Left ventricle myocardium inferior (tissue), 1 donor: ENCODE results near the gene ZBTB48. TPM values are rescaled to one million over a fixed set of nuclear protein-coding genes. Genes with fewer than 3 reads are reported as not detected.

Source experiments
- DNase-seq: peaks from one replicate; pipeline ENCODE4 v3.0.0-alpha.2; 2020
- H3K27ac ChIP-seq: fragments of 200-600 bp; replicated peaks from 2 replicates; pipeline ENCODE4 v1.8.0; 2021
- H3K27me3 ChIP-seq: fragments of 200-600 bp; 2 replicates; pipeline ENCODE4 v1.8.0; 2021; ENCODE audit warnings: low read depth
- H3K36me3 ChIP-seq: fragments of 200-600 bp; 2 replicates; pipeline ENCODE4 v1.8.0; 2021
- H3K4me1 ChIP-seq: fragments of 200-600 bp; 2 replicates; pipeline ENCODE4 v1.8.0; 2021
- H3K4me3 ChIP-seq: fragments of 200-600 bp; 2 replicates; pipeline ENCODE4 v1.8.0; 2021; ENCODE audit warnings: mild to moderate bottlenecking, moderate library complexity
- H3K9me3 ChIP-seq: fragments of 200-600 bp; replicated peaks from 2 replicates; pipeline ENCODE4 v1.8.0; 2021
- CTCF ChIP-seq: fragments of 200-600 bp; IDR thresholded peaks from 2 replicates; pipeline ENCODE4 v1.8.0; 2021; ENCODE audit warnings: antibody characterized with exemption, mild to moderate bottlenecking, borderline replicate concordance
- intact Hi-C: fragments of 100-400 bp; cut with micrococcal nuclease; formaldehyde crosslinking; loops from one replicate; pipeline ENCODE4 v1.11.0; 2022
- total RNA-seq: library from RNA; stranded (reverse); fragmentation: NEBNext Ultra II Directional; extraction: Animal tissue kit (Norgen Biotek cat#: 25700); gene quantifications from one replicate; pipeline ENCODE4 v1.2.1, GENCODE V29; 2021
- donor health status: DM: no; HTN: yes; CAD: no; lungs with severe emphysema.

ZBTB48 gene
- total RNA-seq, 1 donor from 2014 or later: 12.9 TPM

- intact Hi-C loops: no loop called here
- TF ChIP-seq CTCF: no peak
Observed at GRCh38 chr1:6613361-6614018, 33.7 kb downstream of the ZBTB48 start, which contains the start of gene PHF13. TSS of gene PHF13 (plus strand) at chr1:6613731. CDS start at chr1:6614067, 336 bp downstream.

GRCh38 chr1:6614019-6614928, 34.5 kb downstream of the ZBTB48 start:
- TF ChIP-seq CTCF: no peak
- H3K9me3 ChIP-seq: no peaks in the 10 kb centered on the region
- H3K4me3 ChIP-seq: peak overlapping the region; percentile 99
- peaks cover 61% of the 10 kb centered on the region for H3K4me1 ChIP-seq
- H3K27me3 ChIP-seq: no peaks in the 10 kb centered on the region
- intact Hi-C loops: no loop called here
- H3K36me3 ChIP-seq: peaks cover 17% of the 10 kb centered on the region
- peak overlapping the region; percentile 99 for H3K27ac ChIP-seq
- peak; percentile 63 for DNase-seq

More at GRCh38 chr1:6613361-6614018, 33.7 kb downstream of the ZBTB48 start, which contains the start of gene PHF13:
- no peaks in the 10 kb centered on the region for H3K9me3 ChIP-seq
- peak; percentile 100 for DNase-seq
- peaks cover 11% of the 10 kb centered on the region for H3K36me3 ChIP-seq
- H3K27me3 ChIP-seq: no peaks in the 10 kb centered on the region
- peaks cover 69% of the 10 kb centered on the region for H3K4me1 ChIP-seq
- H3K27ac ChIP-seq: peak within 1 kb of the TSS; percentile 99
- peak within 1 kb of the TSS; percentile 99 for H3K4me3 ChIP-seq

GRCh38 chr1:6614929-6615785, 35.4 kb downstream of the ZBTB48 start:
- DNase-seq: no peak
- Histone ChIP-seq H3K27ac (peak overlapping the region; percentile 99), H3K4me3 (peak overlapping the region; percentile 99), H3K4me1 (peaks cover 54% of the 10 kb centered on the region), H3K9me3 (no peaks in the 10 kb centered on the region), H3K27me3 (no peaks in the 10 kb centered on the region), H3K36me3 (peaks cover 26% of the 10 kb centered on the region)
- TF ChIP-seq CTCF: no peak
- intact Hi-C loops: no loop called here

GRCh38 chr1:6619045-6619444, 39.3 kb downstream of the ZBTB48 start:
- Histone ChIP-seq H3K27me3 (no peaks in the 10 kb centered on the region), H3K27ac (no peak overlapping the region), H3K4me1 (peaks cover 19% of the 10 kb centered on the region), H3K9me3 (no peaks in the 10 kb centered on the region), H3K36me3 (peaks cover 58% of the 10 kb centered on the region), H3K4me3 (no peak overlapping the region)
- no peak for DNase-seq
- intact Hi-C loops: no loop called here
- no peak for TF ChIP-seq CTCF
